Liver (tissue), 2 donors: ENCODE measurements around the gene CNNM2.

Experiments
- CTCF ChIP-seq: fragments of 150-350 bp; IDR thresholded peaks from 2 replicates; pipeline ENCODE4 v1.5.1; 2017; ENCODE audit warnings: improper control_type of control experiment, low read depth, low read length; ENCODE audit not compliant: missing input control
- MAX ChIP-seq: IDR thresholded peaks from 2 replicates; pipeline ENCODE4 v1.6.1; 2016; ENCODE audit warnings: antibody characterized with exemption
- YY1 ChIP-seq: IDR thresholded peaks from 2 replicates; pipeline ENCODE4 v1.6.1; 2016; ENCODE audit warnings: antibody characterized with exemption, mild to moderate bottlenecking
- donor health status: healthy.

- TF ChIP-seq CTCF (no peak), MAX (no peak), YY1 (no peak)
Observed at GRCh38 chr10:103103989-103104388, 185.9 kb downstream of the CNNM2 start.
